Erythroblast (primary cell): ENCODE results near the gene USH1G.

Experiments used
- GATA1 ChIP-seq: IDR thresholded peaks from 2 replicates; pipeline ENCODE4 v1.6.1; 2011; ENCODE audit warnings: low read depth, mild to moderate bottlenecking, control low read depth, low read length, moderate library complexity
- POLR2A ChIP-seq: IDR thresholded peaks from 2 replicates; pipeline ENCODE4 v1.6.1; 2011; ENCODE audit warnings: mild to moderate bottlenecking, low read length

DNA sequence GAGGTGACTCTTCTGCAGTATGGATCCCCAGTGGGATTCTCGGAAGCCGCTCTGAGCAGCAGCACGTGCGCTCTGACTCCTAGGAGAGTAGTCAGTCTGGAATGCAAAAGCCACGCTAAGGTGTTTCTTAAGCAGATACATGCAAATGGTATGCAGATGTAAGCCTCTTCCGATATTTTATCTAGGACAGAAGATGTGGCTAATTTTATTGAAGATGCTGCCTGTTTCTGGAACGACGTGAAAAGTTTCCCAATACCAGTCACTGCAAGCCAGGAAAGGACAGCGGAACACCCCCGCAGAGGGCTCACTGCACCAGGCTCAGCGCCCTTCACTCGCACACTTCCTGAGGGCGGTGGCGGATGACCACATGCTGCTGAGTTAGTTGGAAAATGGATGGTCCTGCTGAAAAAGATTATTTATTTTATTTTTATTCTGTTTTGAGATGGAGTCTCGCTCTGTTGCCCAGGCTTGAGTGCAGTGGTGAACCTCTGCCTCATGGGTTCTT lies 39.8 kb downstream of the USH1G start:
- TF ChIP-seq POLR2A (no peak), GATA1 (no peak)
